ENCODE measurements around the gene CCDC85C. TPM values are rescaled to one million over a fixed set of nuclear protein-coding genes. Genes with fewer than 3 reads are reported as not detected.

The CCDC85C gene
- total and polyA plus RNA-seq, 4 donors: 4.0 to 23.9 (median 9.6) TPM

- Histone ChIP-seq H3K27ac (ENCODE audit: low read depth in 1 of 2, low read length in 2 of 2) (no peak overlapping the region), H3K4me3 (ENCODE audit: low read depth in 1 of 3, low read length in 3 of 3) (no peak overlapping the region), H3K9ac (ENCODE audit: low read depth in 1 of 2, low read length in 2 of 2) (no peak overlapping the region), H3K27me3 (ENCODE audit: control insufficient read depth in 4 of 4, insufficient read depth in 4 of 4, low read length in 3 of 4) (no peaks in the 10 kb centered on the region), H3K36me3 (ENCODE audit: control insufficient read depth in 4 of 4, insufficient read depth in 3 of 4, low read depth in 1 of 4, low read length in 3 of 4) (peaks cover 0 to 8% (median 0%) of the 10 kb centered on the region in 4 donors), H3K9me3 (ENCODE audit: control insufficient read depth in 4 of 4, low read length in 3 of 4) (no peaks in the 10 kb centered on the region), H3K4me1 (ENCODE audit: control insufficient read depth in 4 of 4, insufficient read depth in 4 of 4, low read length in 3 of 4) (peaks cover 0 to 20% (median 3%) of the 10 kb centered on the region in 4 donors)
- no peak for TF ChIP-seq SP1 (IDR thresholded peaks at IDR 0.05)
- TF ChIP-seq REST (IDR thresholded peaks at IDR 0.05): no peak
- no peak for TF ChIP-seq FOXA2 (IDR thresholded peaks at IDR 0.05)
- no peak for TF ChIP-seq MAX (IDR thresholded peaks at IDR 0.05)
- TF ChIP-seq TAF1 (conservative IDR thresholded peaks at IDR 0.05): no peak
- no peak for TF ChIP-seq RXRA (IDR thresholded peaks at IDR 0.05)
- no peak for TF ChIP-seq ZBTB33 (IDR thresholded peaks at IDR 0.05)
- TF ChIP-seq HNF4G (IDR thresholded peaks at IDR 0.05): no peak
- no peak for TF ChIP-seq EGR1 (IDR thresholded peaks at IDR 0.05; ENCODE audit: low read depth in 2 of 2)
- TF ChIP-seq JUND (IDR thresholded peaks at IDR 0.05): no peak
- no peak for TF ChIP-seq RAD21 (IDR thresholded peaks at IDR 0.05)
- no peak for TF ChIP-seq FOXA1 (IDR thresholded peaks at IDR 0.05)
- TF ChIP-seq GABPA (IDR thresholded peaks at IDR 0.05 in 1 of 2, conservative IDR thresholded peaks at IDR 0.05 in 1 of 2): no peak
- TF ChIP-seq ATF3 (IDR thresholded peaks at IDR 0.05): no peak
- TF ChIP-seq YY1 (IDR thresholded peaks at IDR 0.05): no peak
- no peak for TF ChIP-seq CTCF (IDR thresholded peaks at IDR 0.05; ENCODE audit: low read depth, low read length, missing input control)
- no peak for TF ChIP-seq NR2F2 (IDR thresholded peaks at IDR 0.05)
- no peak for TF ChIP-seq HNF4A (conservative IDR thresholded peaks at IDR 0.05)
- no peak for DNase-seq (ENCODE audit: low spot score)
- 95% methylated on average over 25 of the region's 25 CpGs for WGBS
Measured at GRCh38 chr14:99521176-99522024, 82.6 kb downstream of the CCDC85C start.

Data from liver (tissue), 9 donors.